GM18868 (cell line): ENCODE measurements around the gene MST1R.
"Not testable (repeated sequence)": the region's sequence is repeated elsewhere in the genome, so short reads cannot be mapped to it uniquely, and the experiment has no call there.

Experiments used
- ATAC-seq: cut with Tn5 transposase; IDR thresholded peaks from one replicate; pipeline ENCODE4 v1.9.1; 2021; ENCODE audit warnings: mild to moderate bottlenecking, moderate library complexity; ENCODE audit not compliant: unreplicated experiment

The MST1R gene

DNA sequence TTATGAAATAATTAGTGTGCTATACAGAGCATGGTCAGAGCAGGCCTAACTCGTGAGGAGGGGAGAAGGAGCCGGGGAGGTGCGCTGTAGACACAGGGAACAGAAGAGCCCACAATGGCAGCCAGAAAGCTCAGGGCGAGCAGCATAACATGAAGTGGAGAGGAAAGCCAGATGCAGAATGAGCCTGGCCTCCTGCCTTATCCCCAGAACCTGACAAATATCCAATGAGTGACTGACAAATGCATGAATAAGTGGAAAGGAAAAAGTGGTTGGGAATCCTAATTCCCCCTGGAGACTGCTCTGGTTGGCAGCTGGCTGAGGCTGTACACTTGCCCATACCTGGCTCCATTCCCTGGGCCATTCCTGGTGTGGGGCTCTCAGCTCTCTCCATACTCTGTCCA is 9.2 kb upstream of the MST1R start:
- no peak for ATAC-seq

- no peak for ATAC-seq
Measured at GRCh38 chr3:49911611-49912010, 7.9 kb upstream of the MST1R start.

- ATAC-seq, result no peak
Measured at GRCh38 chr3:49911124-49911420, 7.4 kb upstream of the MST1R start.

DNA sequence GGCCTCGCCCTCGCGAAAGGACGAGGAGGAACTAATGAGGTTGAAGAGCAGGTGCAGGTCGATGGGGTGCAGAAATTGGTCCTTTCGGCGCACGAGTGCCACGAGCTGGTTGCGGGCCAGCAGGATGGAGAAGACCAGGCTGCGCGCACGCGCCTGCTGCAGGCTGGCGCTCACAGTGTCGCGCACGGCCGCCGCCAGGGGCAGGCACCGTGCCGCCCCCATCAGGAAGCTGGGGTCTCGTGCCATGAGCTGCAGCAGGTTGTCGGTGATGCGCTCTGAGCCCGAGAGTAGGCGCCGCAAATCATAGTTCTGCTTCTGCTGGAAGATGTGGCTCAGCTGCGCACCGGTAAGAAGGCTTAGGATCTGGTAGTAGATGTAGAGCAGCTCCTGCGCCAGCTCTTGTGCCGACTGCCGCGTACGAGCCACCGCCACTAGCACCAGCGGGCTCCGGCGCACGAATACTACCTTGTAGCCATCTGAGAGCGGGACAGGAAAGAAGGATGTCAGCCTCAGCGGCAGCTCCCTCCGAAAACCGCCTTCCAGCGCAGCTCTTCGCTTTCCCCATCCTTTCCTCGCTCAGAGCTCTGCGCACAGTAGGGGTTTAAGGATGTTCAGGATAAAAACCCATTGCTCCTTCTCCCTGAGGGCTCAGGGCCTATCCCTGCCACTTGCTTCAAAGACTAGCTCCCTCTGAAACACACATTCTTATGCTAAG is 6.9 kb upstream of the MST1R start:
- ATAC-seq, result no peak

DNA sequence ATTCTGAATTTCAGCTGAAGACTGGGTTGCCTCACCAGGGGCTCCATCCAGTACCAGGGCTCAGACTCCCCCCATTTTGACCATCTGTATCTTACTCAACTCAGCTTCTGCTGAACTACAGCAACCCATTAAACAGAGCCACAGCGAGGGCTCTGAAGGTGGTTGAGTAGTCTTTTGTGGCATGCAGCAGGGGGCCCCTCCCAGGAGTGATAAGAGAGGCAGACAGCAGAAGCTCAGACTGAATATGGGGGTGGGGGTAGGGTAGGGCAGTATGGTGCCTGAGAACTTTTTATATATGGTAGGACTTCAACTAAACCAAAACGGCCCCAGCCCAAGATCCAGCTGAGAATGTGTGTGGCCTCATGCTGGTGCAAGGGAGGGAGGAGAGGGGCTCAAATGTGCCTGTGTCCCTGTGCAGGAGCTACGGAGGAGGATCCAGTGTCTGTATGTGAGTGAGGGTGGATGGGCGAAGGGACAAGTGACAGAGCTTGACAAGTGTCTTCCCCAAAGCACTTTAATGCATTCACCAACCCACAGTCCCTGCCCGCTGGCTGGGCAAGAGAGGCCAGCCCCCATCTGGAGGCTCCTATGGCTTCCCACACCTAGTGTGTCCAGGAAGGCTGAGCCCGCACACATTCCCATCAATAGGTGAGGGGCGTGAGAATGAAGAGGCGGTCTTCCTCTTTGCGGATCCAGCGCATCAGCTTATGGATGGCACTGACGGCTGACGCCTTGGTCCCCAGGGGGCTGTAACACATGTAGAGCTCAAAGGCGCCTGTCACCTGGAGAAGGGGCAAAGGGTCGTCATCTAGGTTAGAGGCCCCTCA is 4.9 kb upstream of the MST1R start:
- no peak for ATAC-seq

- no peak for ATAC-seq
Measured at GRCh38 chr3:49906073-49906743, 2.5 kb upstream of the MST1R start.

DNA sequence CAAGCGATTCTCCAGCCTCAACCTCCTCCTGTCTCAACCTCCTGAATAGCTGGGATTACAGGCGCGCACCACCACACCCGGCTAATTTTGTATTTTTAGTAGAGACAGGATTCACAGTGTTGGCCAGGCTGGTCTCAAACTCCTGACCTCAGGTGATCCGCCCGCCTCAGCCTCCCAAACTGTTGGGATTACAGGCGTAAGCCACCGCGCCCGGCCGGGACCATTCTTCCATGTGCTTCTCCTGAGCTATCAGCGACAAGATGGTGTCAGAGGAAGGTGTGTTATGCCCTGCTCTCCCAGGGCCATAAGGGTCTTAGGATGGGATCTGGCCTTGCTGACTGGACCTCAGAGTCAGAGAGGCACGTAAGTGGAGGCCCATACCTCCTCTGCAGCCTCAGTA is 775 bp upstream of the MST1R start:
- ATAC-seq, result not testable (repeated sequence)

DNA sequence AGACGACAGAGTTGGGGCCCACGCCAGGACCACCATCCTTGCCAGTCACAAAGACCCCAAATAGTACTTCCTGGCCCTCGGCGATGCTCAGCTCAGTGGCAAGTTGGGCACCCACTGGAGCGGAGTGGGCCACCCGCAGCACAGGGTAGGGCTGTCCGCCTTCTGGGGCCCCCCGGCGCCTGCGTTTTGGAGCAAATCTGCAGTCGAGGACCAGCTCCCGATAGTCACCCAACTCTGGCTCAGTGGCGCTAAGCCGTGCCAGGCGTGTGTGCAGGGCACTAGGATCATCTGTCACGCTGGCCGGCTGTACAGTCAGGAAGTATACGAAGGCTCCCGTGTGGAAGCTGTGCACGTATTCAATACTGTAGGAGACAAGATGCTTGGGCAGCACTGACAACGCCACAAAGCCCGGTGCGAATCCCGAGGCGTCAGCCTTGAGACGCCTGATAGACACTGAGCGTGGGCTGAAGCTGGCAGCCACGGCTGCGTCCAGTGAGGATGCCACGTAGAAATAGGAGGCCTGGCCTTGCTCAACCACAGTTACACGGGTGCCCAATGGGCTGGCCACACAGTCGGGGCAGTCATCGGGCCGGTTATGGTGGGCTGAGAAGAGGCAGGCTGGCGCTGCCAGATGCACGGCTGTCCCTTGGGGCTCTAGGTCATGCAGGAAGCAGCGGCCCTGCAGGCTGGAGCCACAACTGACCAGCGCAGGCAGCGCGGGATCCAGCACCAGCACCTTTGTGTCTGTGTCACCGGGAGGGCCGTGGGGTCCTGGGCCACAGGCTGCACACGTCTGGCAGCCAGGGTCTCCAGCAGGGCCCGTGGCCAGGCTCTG is 945 bp downstream of the MST1R start:
- ATAC-seq, result no peak

- no peak for ATAC-seq
Measured at GRCh38 chr3:49901366-49902339, 2.0 kb downstream of the MST1R start.

- no peak for ATAC-seq
Measured at GRCh38 chr3:49900491-49901153, 3.1 kb downstream of the MST1R start.

DNA sequence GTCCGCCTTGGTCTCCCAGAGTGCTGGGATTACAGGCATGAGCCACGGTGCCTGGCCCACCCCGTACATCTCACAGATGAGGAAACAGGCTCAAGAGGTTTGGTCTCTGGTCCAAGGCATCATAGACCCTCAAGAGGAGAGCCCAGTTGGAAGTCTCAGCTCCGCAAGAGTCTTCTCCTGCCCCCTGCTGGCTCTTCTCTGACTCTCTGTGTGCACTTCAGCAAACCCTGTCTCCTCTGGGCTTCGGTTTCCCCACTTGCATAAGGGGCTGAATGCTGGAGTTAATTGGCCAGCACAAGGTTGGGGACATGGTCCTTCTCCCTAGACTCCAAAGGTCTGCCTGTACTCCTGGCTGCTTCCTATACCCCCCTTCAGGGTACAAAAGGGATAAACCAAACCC is 3.9 kb downstream of the MST1R start:
- no peak for ATAC-seq

- no peak for ATAC-seq
Measured at GRCh38 chr3:49898991-49899390, 4.7 kb downstream of the MST1R start.

DNA sequence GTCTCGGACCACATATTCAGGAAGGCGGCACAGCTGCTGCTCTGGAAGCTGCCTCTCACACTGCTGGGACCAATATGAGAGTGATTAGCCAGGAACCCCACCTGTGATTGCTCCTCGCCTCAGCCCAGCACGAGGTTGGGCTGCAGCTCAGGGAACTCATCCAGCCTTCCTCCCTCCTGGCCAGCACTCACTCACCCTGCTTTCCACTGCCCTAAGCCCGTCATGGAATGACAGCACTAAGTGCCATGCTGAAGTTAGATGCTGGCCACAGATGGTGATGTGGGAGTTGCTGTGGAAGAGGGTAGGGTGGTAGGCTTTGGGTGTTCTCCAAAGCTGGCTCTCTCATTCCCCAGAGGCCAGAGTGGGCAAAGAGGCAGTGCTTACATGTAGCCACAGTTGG is 7.3 kb downstream of the MST1R start:
- ATAC-seq, result no peak

DNA sequence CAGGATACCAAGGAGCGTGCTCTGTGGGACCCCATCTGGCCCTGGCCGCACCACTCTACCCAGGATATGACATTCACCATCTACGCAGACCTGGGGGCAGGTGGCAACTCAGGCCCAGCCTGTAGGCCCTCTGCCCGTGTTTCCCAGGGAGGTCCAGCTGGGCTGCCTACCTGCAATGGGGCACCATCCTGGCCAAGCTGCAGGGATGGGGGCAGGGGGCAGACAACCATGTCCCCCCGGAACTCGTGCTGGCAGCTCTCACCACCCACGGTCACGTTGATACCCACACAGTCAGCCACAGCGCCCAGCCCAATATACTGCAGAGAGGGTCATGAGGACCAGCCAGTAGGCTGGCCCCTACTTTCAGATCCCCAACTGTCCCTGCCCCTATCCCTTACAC is 7.9 kb downstream of the MST1R start:
- no peak for ATAC-seq

GRCh38 chr3:49889296-49889695 is 14.4 kb downstream of the MST1R start:
- ATAC-seq, result no peak

- ATAC-seq, result no peak
Measured at GRCh38 chr3:49886922-49887265, 16.8 kb downstream of the MST1R start.

DNA sequence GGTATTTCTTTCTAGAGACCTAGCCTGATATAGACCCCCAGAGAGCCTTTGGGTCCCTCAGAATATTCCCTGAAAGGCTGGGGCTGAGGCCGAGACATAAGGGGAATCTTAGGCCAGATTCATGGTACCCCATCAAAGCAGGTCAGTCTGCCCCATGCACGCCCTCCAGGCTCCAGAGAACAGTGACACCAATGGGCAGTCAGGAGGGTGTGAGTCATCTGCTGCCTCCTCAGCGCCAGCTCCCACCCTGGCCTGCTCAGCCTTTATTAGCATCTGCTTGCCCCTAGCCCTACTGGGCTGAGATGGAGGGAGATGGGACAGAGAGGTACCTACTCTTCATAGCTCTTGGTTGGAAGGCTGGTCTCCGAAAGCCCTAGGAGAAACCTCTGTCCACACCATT is 19.7 kb downstream of the MST1R start:
- ATAC-seq, result no peak

GRCh38 chr3:49882166-49882565 is 21.5 kb downstream of the MST1R start:
- no peak for ATAC-seq

DNA sequence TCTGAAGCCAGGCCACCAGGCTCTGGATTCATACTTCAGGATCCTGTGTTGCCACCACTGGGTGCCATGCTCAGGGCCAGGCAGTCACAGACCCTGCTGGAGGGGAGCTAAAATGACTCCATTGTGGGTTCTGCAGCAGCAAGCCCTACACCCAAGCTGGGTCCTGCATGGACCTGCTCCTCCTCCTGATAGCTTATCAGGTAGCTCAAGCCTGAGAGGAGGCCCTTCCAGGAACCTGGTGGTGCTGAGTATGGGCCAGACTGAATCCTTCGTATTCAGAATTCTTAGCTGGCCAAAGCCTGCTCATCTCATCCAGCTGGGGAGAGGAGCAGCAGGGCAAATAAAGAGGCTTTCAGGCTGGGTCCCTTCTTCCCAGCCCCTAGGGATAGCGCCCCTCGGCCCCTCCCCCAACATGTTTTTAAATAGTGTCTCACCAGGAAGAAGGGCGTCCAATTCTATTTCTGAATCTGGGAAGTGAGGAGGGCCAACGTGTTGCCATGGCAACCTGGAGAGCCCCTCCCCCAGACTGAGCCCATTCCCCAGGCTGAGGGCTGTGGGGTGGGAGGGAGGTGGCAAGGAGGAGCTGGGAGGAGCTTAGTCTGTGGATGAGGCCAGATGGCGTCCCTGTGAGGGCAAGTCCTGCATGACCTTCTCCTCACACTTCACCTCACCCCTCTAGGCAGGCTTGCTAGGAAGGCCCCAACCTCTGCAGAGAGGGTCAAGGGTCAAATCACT is 22.9 kb downstream of the MST1R start:
- ATAC-seq, result no peak
